IMR-90 (cell line): ENCODE results near the gene FLT3. TPM values are rescaled to one million over a fixed set of nuclear protein-coding genes. Genes with fewer than 3 reads are reported as not detected.

Experiments used
- ATAC-seq: fragments of 200-7000 bp; cut with Tn5 transposase; 2 replicates; pipeline ENCODE4 v1.9.1; 2020; ENCODE audit warnings: low read depth, mild to moderate bottlenecking, moderate library complexity
- BruUV-seq: library from RNA; stranded (reverse); fragments of 400-500 nt; replicated peaks from 2 replicates; lab custom pipeline; 2021; lab: Mats Ljungman, UMichigan
- CTCF ChIA-PET: fragments of 300-600 bp; formaldehyde crosslinking; extraction: SDS; loops from one replicate; lab custom pipeline; 2021; ENCODE audit warnings: antibody characterized with exemption; lab: Yijun Ruan, JAX
- POLR2A ChIA-PET: fragments of 300-600 bp; sonication (Branson Sonifier 250); formaldehyde crosslinking; loops from one replicate; lab custom pipeline; 2022; ENCODE audit warnings: antibody characterized with exemption; ENCODE audit not compliant: unreplicated experiment; lab: Charles Lee
- DNase-seq: peaks from one replicate; pipeline ENCODE4 v3.0.0; 2013
- H2AFZ ChIP-seq: replicated peaks from 2 replicates; pipeline ENCODE3; 2013; ENCODE audit warnings: low read length, mild to moderate bottlenecking; ENCODE audit not compliant: poor library complexity
- H2AK5ac ChIP-seq: 2 replicates; pipeline ENCODE4 v1.6.1; 2013; ENCODE audit warnings: low read depth, low read length, inconsistent platforms
- H2AK9ac ChIP-seq: replicated peaks from 2 replicates; pipeline ENCODE3; 2013; ENCODE audit warnings: mild to moderate bottlenecking, low read depth, low read length, moderate library complexity; ENCODE audit not compliant: poor library complexity
- H2BK120ac ChIP-seq: 2 replicates; pipeline ENCODE4 v1.6.1; 2013; ENCODE audit warnings: low read depth, low read length, inconsistent platforms
- H2BK15ac ChIP-seq: 3 replicates; pipeline ENCODE4 v1.6.1; 2013; ENCODE audit warnings: low read depth, low read length, inconsistent platforms
- H2BK20ac ChIP-seq: 2 replicates; pipeline ENCODE4 v1.6.1; 2013; ENCODE audit warnings: low read depth, mild to moderate bottlenecking, inconsistent platforms, low read length, moderate library complexity
- H2BK5ac ChIP-seq: 2 replicates; pipeline ENCODE4 v1.6.1; 2013; ENCODE audit warnings: mild to moderate bottlenecking, low read depth, low read length, inconsistent platforms; ENCODE audit not compliant: poor library complexity, severe bottlenecking
- H3K14ac ChIP-seq: replicated peaks from 2 replicates; pipeline ENCODE4 v1.6.1; 2013; ENCODE audit warnings: low read depth, low read length, inconsistent platforms
- H3K18ac ChIP-seq: 2 replicates; pipeline ENCODE4 v1.6.1; 2013; ENCODE audit warnings: low read depth, low read length, control low read depth
- H3K23ac ChIP-seq: 2 replicates; pipeline ENCODE4 v1.6.1; 2013; ENCODE audit warnings: low read depth, low read length, inconsistent platforms
- H3K27ac ChIP-seq: 2 replicates; pipeline ENCODE4 v1.5.1; 2013; ENCODE audit warnings: mild to moderate bottlenecking, control low read depth, low read length; ENCODE audit not compliant: insufficient read depth
- H3K27me3 ChIP-seq: 2 replicates; pipeline ENCODE4 v1.6.1; 2013; ENCODE audit warnings: low read length; ENCODE audit not compliant: control insufficient read depth, insufficient read depth
- H3K36me3 ChIP-seq: 2 replicates; pipeline ENCODE4 v1.6.1; 2013; ENCODE audit warnings: low read length, mixed read lengths; ENCODE audit not compliant: control insufficient read depth, insufficient read depth
- H3K4ac ChIP-seq: 2 replicates; pipeline ENCODE4 v1.6.1; 2013; ENCODE audit warnings: low read depth, low read length, inconsistent platforms
- H3K4me1 ChIP-seq: 2 replicates; pipeline ENCODE4 v1.6.1; 2013; ENCODE audit warnings: low read length, mixed read lengths; ENCODE audit not compliant: control insufficient read depth, insufficient read depth
- H3K4me2 ChIP-seq: 2 replicates; pipeline ENCODE4 v1.6.1; 2013; ENCODE audit warnings: low read depth, mild to moderate bottlenecking, control low read depth, low read length, moderate library complexity
- H3K4me3 ChIP-seq: 2 replicates; pipeline ENCODE4 v1.5.1; 2013; ENCODE audit warnings: low read depth, mild to moderate bottlenecking, control low read depth, low read length, moderate library complexity; ENCODE audit not compliant: insufficient read depth
- H3K56ac ChIP-seq: 2 replicates; pipeline ENCODE4 v1.6.1; 2013; ENCODE audit warnings: low read length, inconsistent platforms; ENCODE audit not compliant: insufficient read depth; ENCODE audit errors: extremely low read depth
- H3K79me1 ChIP-seq, 2 experiments: 2 replicates each; pipeline ENCODE4 v1.6.1; 2013; ENCODE audit warnings: low read length in 2 of 2, inconsistent platforms in 1 of 2, low read depth in 1 of 2
- H3K9ac ChIP-seq: 2 replicates; pipeline ENCODE4 v1.6.1; 2013; ENCODE audit warnings: low read depth, low read length, control low read depth
- H3K9me1 ChIP-seq: 2 replicates; pipeline ENCODE4 v1.6.1; 2013; ENCODE audit warnings: low read length, inconsistent platforms; ENCODE audit not compliant: insufficient read depth
- H3K9me3 ChIP-seq: 2 replicates; pipeline ENCODE4 v1.6.1; 2013; ENCODE audit warnings: low read length; ENCODE audit not compliant: control insufficient read depth, insufficient read depth
- H4K20me1 ChIP-seq: 2 replicates; pipeline ENCODE4 v1.6.1; 2013; ENCODE audit warnings: low read length, inconsistent platforms; ENCODE audit not compliant: insufficient read depth
- H4K5ac ChIP-seq: 2 replicates; pipeline ENCODE4 v1.6.1; 2013; ENCODE audit warnings: mild to moderate bottlenecking, low read depth, low read length, control low read depth
- H4K8ac ChIP-seq, 2 experiments: 2 replicates each; pipeline ENCODE4 v1.6.1; 2013; ENCODE audit warnings: low read depth in 2 of 2, low read length in 2 of 2, control low read depth in 1 of 2, inconsistent platforms in 1 of 2
- H4K91ac ChIP-seq: 2 replicates; pipeline ENCODE4 v1.6.1; 2013; ENCODE audit warnings: low read depth, low read length, inconsistent platforms; ENCODE audit not compliant: insufficient read depth
- BHLHE40 ChIP-seq: fragments of 150-350 bp; IDR thresholded peaks from 2 replicates; pipeline ENCODE4 v1.6.1; 2016; ENCODE audit warnings: mild to moderate bottlenecking, low read depth, low read length
- CHD1 ChIP-seq: IDR thresholded peaks from 2 replicates; pipeline ENCODE4 v1.6.1; 2012; ENCODE audit warnings: low read depth, low read length, improper control_type of control experiment
- FOS ChIP-seq: fragments of 150-350 bp; IDR thresholded peaks from 2 replicates; pipeline ENCODE4 v1.6.1; 2016; ENCODE audit warnings: low read depth, low read length
- POLR2A ChIP-seq: IDR thresholded peaks from 2 replicates; pipeline ENCODE4 v1.6.1; 2012; ENCODE audit warnings: mild to moderate bottlenecking, low read depth, low read length
- RAD21 ChIP-seq: IDR thresholded peaks from 2 replicates; pipeline ENCODE4 v1.6.1; 2012; ENCODE audit warnings: low read length, improper control_type of control experiment
- RCOR1 ChIP-seq: IDR thresholded peaks from 2 replicates; pipeline ENCODE4 v1.6.1; 2012; ENCODE audit warnings: mild to moderate bottlenecking, low read length, improper control_type of control experiment; ENCODE audit not compliant: insufficient replicate concordance
- RFX5 ChIP-seq: IDR thresholded peaks from 2 replicates; pipeline ENCODE4 v1.8.0; 2012; ENCODE audit warnings: low read depth, mild to moderate bottlenecking, low read length, moderate library complexity
- USF2 ChIP-seq: fragments of 150-350 bp; IDR thresholded peaks from 2 replicates; pipeline ENCODE4 v1.6.1; 2017; ENCODE audit warnings: mild to moderate bottlenecking, antibody characterized with exemption, low read length, low read depth
- WGBS, 2 experiments: methylation state at CpG; one replicate each; pipeline versions ENCODE4 v1.1.5 to v1.1.7; 2013; ENCODE audit warnings: missing lambda C conversion rate in 2 of 2; ENCODE audit not compliant: insufficient read length in 1 of 2; ENCODE audit errors: extremely low coverage in 2 of 2; 5-methylcytosine and 5-hydroxymethylcytosine counted together
- dilution Hi-C: fragments of 300-500 bp; cut with HindIII; formaldehyde crosslinking; loops from one replicate; pipeline ENCODE4 v1.14.3; 2018; ENCODE audit warnings: low sequenced_read_pairs; ENCODE audit not compliant: unreplicated experiment
- in situ Hi-C: fragments of 300-500 bp; cut with MboI; formaldehyde crosslinking; loops from 3 replicates; pipeline ENCODE4 v1.14.3; 2019; ENCODE audit warnings: low sequenced_read_pairs, inconsistent platforms, mixed read lengths
- intact Hi-C: fragments of 100-400 bp; cut with micrococcal nuclease; formaldehyde crosslinking; loops from 2 replicates; pipeline ENCODE4 v1.10.0; 2022
- polyA plus RNA-seq, 3 experiments: library from polyadenylated mRNA; depleted of rRNA; stranded (reverse); fragments of >200 nt; gene quantifications; 2 replicates each; pipeline ENCODE4 v1.2.3, GENCODE V29; 2012; ENCODE audit warnings: low replicate concordance in 1 of 3
- total RNA-seq: library from RNA; depleted of rRNA; stranded (reverse); fragments of >200 nt; gene quantifications from 2 replicates; pipeline ENCODE4 v1.2.3, GENCODE V29; 2012

Gene FLT3
- total and polyA plus RNA-seq, 2 of the 4 experiments (the other 2 are of a cell fraction), result not detected

- CTCF ChIA-PET, result no interaction called here
- ATAC-seq, result no peak
Measured at GRCh38 chr13:27977476-27978300, 122.7 kb downstream of the FLT3 start.

More at GRCh38 chr13:27977476-27978300, 122.7 kb downstream of the FLT3 start:
- no peak overlapping the region for H3K4me3 ChIP-seq
- H3K9me3 ChIP-seq, result peaks cover 3% of the 10 kb centered on the region; the same call in 1 of the 2 replicates
- in situ Hi-C loops, result loop anchor here (25.0 kb wide), 1 partner anchor 440 kb away; no protein-coding TSS in a partner anchor
- no peak overlapping the region for H3K23ac ChIP-seq
- H4K91ac ChIP-seq, result no peak overlapping the region
- no peak overlapping the region for H4K5ac ChIP-seq
- H2BK20ac ChIP-seq, result no peak overlapping the region
- 2% methylated on average over 23 of the region's 80 CpGs; no CpG with 5 or more reads in 1 of the 2 experiments for WGBS, 2 experiments
- H2AFZ ChIP-seq, result no peak overlapping the region
- BruUV-seq, result no TSS peak
- no peak overlapping the region for H2BK15ac ChIP-seq
- no peak overlapping the region for H2BK5ac ChIP-seq
- H4K20me1 ChIP-seq, result no peaks in the 10 kb centered on the region; the same call in 1 of the 2 replicates
- no peak overlapping the region for H3K4me2 ChIP-seq
- POLR2A ChIA-PET, result no interaction called here
- no peak for TF ChIP-seq USF2
- no peak for TF ChIP-seq RCOR1
- TF ChIP-seq POLR2A, result no peak
- no peak for TF ChIP-seq CHD1
- no peak for TF ChIP-seq RFX5
- TF ChIP-seq FOS, result no peak
- TF ChIP-seq BHLHE40, result no peak
- no peak for TF ChIP-seq RAD21
- H3K18ac ChIP-seq, result no peak overlapping the region
- no peak overlapping the region for H2BK120ac ChIP-seq
- H3K4ac ChIP-seq, result no peak overlapping the region
- no peaks in the 10 kb centered on the region for H3K36me3 ChIP-seq
- H3K27ac ChIP-seq, result no peak overlapping the region
- DNase-seq, result no peak
- no peaks in the 10 kb centered on the region; the same call in 1 of the 2 replicates for H3K4me1 ChIP-seq
- intact Hi-C loops, result no loop called here
- H2AK5ac ChIP-seq, result no peak overlapping the region
- peaks cover 94% of the 10 kb centered on the region for H3K27me3 ChIP-seq
- H4K8ac ChIP-seq, result no peak overlapping the region
- H3K79me1 ChIP-seq, result no peaks in the 10 kb centered on the region
- no peak overlapping the region for H3K14ac ChIP-seq
- no peak overlapping the region for H2AK9ac ChIP-seq
- no peak overlapping the region for H3K56ac ChIP-seq
- no peaks in the 10 kb centered on the region; the same call in 1 of the 2 replicates for H3K9me1 ChIP-seq
- no peak overlapping the region for H3K9ac ChIP-seq
- dilution Hi-C loops, result no loop called here
